ENCODE measurements around the gene FAM53B.

DNA sequence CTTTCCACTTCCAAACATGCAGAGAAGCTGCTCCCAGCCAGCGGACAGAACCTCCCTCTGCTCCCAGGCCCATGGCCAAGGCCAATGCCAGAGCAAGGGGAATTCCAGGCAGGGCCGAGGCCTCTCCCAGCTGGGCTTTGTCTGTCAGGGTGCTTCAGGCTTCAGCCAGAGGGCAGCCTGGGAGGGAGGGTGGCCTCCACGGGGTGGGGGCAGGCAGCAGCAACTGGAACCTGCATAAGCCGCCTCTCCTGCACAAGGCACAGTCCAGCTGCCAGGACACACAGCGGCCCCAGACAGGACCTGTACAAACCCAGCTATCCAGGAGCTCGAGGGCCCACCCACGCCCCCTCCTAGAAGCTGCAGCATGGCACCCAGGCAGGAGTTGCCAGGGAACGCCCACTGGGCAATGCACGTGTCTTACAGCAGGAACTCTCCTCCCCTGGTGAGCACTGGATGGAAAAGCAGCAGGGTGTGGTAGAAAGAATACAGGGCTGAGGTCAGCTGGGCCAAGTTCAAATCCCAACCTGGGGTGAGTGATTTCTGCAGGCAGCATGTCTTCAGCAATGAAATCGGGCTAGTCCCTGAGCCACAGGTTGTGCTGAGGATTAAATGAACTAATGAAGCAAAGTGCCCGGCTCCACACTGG is 7.6 kb downstream of the FAM53B start:
- TF ChIP-seq POLR2AphosphoS5 (IDR thresholded peaks at IDR 0.05; ENCODE audit: low read depth, low read length) (no peak), TAF1 (IDR thresholded peaks at IDR 0.05; ENCODE audit: borderline replicate concordance, low read depth, low read length) (no peak), POLR2A (IDR thresholded peaks at IDR 0.05; ENCODE audit: low read depth, low read length) (no peak)

Data from GM12892 (cell line).